Tibial nerve (tissue), 4 donors: ENCODE measurements around the gene GSTCD. TPM values are rescaled to one million over a fixed set of nuclear protein-coding genes. Genes with fewer than 3 reads are reported as not detected.

Experiments
- DNase-seq, 2 donors: peaks; one replicate each; pipeline ENCODE4 v3.0.0-alpha.2; 2019; ENCODE audit warnings: low spot score in 2 of 2
- H3K27ac ChIP-seq, 4 donors: fragments of 200-600 bp; sonication (generic) in 3 of 4; one replicate each; pipeline ENCODE4 v1.5.1; 2017 to 2019; ENCODE audit warnings: mild to moderate bottlenecking in 1 of 4
- H3K27me3 ChIP-seq, 2 donors: fragments of 200-600 bp; sonication (generic) in 1 of 2; one replicate each; pipeline versions ENCODE4 v1.5.1 to v1.6.0; 2017 to 2019
- H3K36me3 ChIP-seq, 3 donors: fragments of 200-600 bp; sonication (generic); one replicate each; pipeline ENCODE4 v1.5.1; 2018 to 2019
- H3K4me1 ChIP-seq, 4 donors: fragments of 200-600 bp; sonication (generic) in 3 of 4; one replicate each; pipeline ENCODE4 v1.5.1; 2017 to 2019
- H3K4me3 ChIP-seq, 4 donors: fragments of 200-600 bp; sonication (generic) in 3 of 4; one replicate each; pipeline ENCODE4 v1.5.1; 2017 to 2019; ENCODE audit warnings: mild to moderate bottlenecking in 1 of 4, moderate library complexity in 1 of 4
- H3K9me3 ChIP-seq, 4 donors: fragments of 200-600 bp; sonication (generic) in 3 of 4; one replicate each; pipeline ENCODE4 v1.5.1; 2017 to 2019
- CTCF ChIP-seq, 5 experiments: fragments of 200-600 bp in 3 of 5; fragments of 450-650 bp in 2 of 5; sonication (generic) in 3 of 5; IDR thresholded peaks; one replicate each; pipeline ENCODE4 v1.5.1; 2016 to 2019; ENCODE audit warnings: antibody characterized with exemption in 5 of 5, mild to moderate bottlenecking in 3 of 5, moderate library complexity in 2 of 5
- EP300 ChIP-seq, 2 donors: sonication (generic); formaldehyde crosslinking; IDR thresholded peaks; one replicate each; pipeline ENCODE4 v1.6.1; 2017; ENCODE audit warnings: antibody characterized with exemption in 2 of 2, mild to moderate bottlenecking in 1 of 2
- POLR2A ChIP-seq, 2 donors: fragments of 450-650 bp; IDR thresholded peaks; one replicate each; pipeline ENCODE4 v1.6.1; 2017; ENCODE audit warnings: antibody characterized with exemption in 2 of 2, mild to moderate bottlenecking in 2 of 2, moderate library complexity in 2 of 2
- WGBS, 2 donors: methylation state at CpG; one replicate each; pipeline ENCODE4 v1.1.5; 2018; 5-methylcytosine and 5-hydroxymethylcytosine counted together
- total RNA-seq, 4 donors: library from RNA; depleted of rRNA; stranded (reverse); fragments of >200 nt; gene quantifications; one replicate each; pipeline ENCODE4 v1.1.0, GENCODE V29; 2016

Gene GSTCD
- total RNA-seq, result 10 to 100 TPM; 11.6 to 23.4 (median 13.7) TPM

- peak; percentile 85 to 91 for DNase-seq
- H3K27ac ChIP-seq, result peak within 1 kb of the TSS; percentile 70 to 89 (median 84)
- no peaks in the 10 kb centered on the region for H3K27me3 ChIP-seq
- TF ChIP-seq CTCF (IDR thresholded peaks at IDR 0.05) (peak in 2 of 5 experiments; percentile 27 to 30), EP300 (IDR thresholded peaks at IDR 0.05) (peak; percentile 86 to 92), POLR2A (IDR thresholded peaks at IDR 0.05) (peak; percentile 42 to 75)
- H3K4me3 ChIP-seq, result peak within 1 kb of the TSS; percentile 81 to 88 (median 84)
- no peaks in the 10 kb centered on the region for H3K9me3 ChIP-seq
- no peaks in the 10 kb centered on the region for H3K36me3 ChIP-seq
- WGBS, 2 donors, result 0% methylated on average over 38 to 51 of the region's 63 CpGs
- peaks cover 0 to 36% (median 12%) of the 10 kb centered on the region in 4 donors for H3K4me1 ChIP-seq
Observed at GRCh38 chr4:105708181-105709080, at the start of gene GSTCD, which contains the start of gene INTS12. Gene GSTCD (plus strand): TSS chr4:105708784. CDS start chr4:105717614, 8,830 bp downstream. Gene INTS12 (minus strand): TSS chr4:105708689. CDS start chr4:105700005, 8,684 bp downstream.

GRCh38 chr4:105659190-105659589 is 49.4 kb upstream of the GSTCD start:
- H3K27ac ChIP-seq, result no peak overlapping the region
- DNase-seq, result no peak
- WGBS, 2 donors, result 90 to 92% methylated on average over 6 of the region's 6 CpGs
- no peak overlapping the region for H3K4me3 ChIP-seq
- no peak for TF ChIP-seq CTCF (IDR thresholded peaks at IDR 0.05)
- TF ChIP-seq POLR2A (IDR thresholded peaks at IDR 0.05), result no peak
- no peak for TF ChIP-seq EP300 (IDR thresholded peaks at IDR 0.05)
- no peaks in the 10 kb centered on the region for H3K36me3 ChIP-seq
- no peaks in the 10 kb centered on the region for H3K27me3 ChIP-seq
- H3K9me3 ChIP-seq, result no peaks in the 10 kb centered on the region
- no peaks in the 10 kb centered on the region for H3K4me1 ChIP-seq

- Histone ChIP-seq H3K27me3 (no peaks in the 10 kb centered on the region), H3K4me3 (no peak overlapping the region), H3K9me3 (no peaks in the 10 kb centered on the region), H3K4me1 (no peaks in the 10 kb centered on the region), H3K36me3 (no peaks in the 10 kb centered on the region), H3K27ac (no peak overlapping the region)
- 65 to 74% methylated on average over 3 of the region's 3 CpGs for WGBS, 2 donors
- no peak for DNase-seq
- TF ChIP-seq EP300 (IDR thresholded peaks at IDR 0.05) (no peak), CTCF (IDR thresholded peaks at IDR 0.05) (no peak), POLR2A (IDR thresholded peaks at IDR 0.05) (no peak)
Observed at GRCh38 chr4:105661028-105661427, 47.6 kb upstream of the GSTCD start.

- H3K4me1 ChIP-seq, result no peaks in the 10 kb centered on the region
- TF ChIP-seq EP300 (IDR thresholded peaks at IDR 0.05) (no peak), POLR2A (IDR thresholded peaks at IDR 0.05) (no peak)
- no peak overlapping the region for H3K27ac ChIP-seq
- H3K4me3 ChIP-seq, result no peak overlapping the region
- no peaks in the 10 kb centered on the region for H3K27me3 ChIP-seq
- 71 to 96% methylated on average over 2 of the region's 2 CpGs for WGBS, 2 donors
- H3K36me3 ChIP-seq, result no peaks in the 10 kb centered on the region
- H3K9me3 ChIP-seq, result no peaks in the 10 kb centered on the region
- DNase-seq, result no peak
Observed at GRCh38 chr4:105662935-105663675, 45.5 kb upstream of the GSTCD start.

GRCh38 chr4:105666693-105667092 is 41.9 kb upstream of the GSTCD start:
- H3K4me3 ChIP-seq, result no peak overlapping the region
- 45 to 55% methylated on average over 5 of the region's 5 CpGs for WGBS, 2 donors
- no peaks in the 10 kb centered on the region for H3K4me1 ChIP-seq
- H3K27me3 ChIP-seq, result no peaks in the 10 kb centered on the region
- H3K9me3 ChIP-seq, result no peaks in the 10 kb centered on the region
- H3K36me3 ChIP-seq, result no peaks in the 10 kb centered on the region
- no peak for DNase-seq
- no peak overlapping the region for H3K27ac ChIP-seq
- TF ChIP-seq POLR2A (IDR thresholded peaks at IDR 0.05), result no peak
- TF ChIP-seq CTCF (IDR thresholded peaks at IDR 0.05), result peak in 1 of 5 experiments; percentile 39
- no peak for TF ChIP-seq EP300 (IDR thresholded peaks at IDR 0.05)
